ENCODE results near the gene CENPU.

CENPU gene

DNA sequence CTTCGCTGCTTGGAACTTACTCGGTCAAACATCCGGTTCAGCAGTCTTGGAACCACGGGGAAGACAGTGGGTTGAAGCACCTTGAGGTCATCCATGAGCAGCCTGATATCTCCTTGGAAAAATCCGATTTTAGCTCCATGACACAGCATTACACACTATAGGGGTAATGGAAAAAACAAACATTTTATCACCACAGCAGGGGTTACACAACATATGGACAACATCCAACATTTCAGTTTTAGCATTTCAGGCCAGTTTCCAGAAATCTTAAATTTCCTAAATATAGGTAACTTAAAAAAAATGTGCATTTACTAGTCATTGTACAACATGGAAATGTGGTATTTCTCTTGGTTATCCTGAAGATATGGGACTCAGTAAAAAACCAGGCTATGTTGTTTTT lies 34.4 kb upstream of the CENPU start:
- H3K4me1 ChIP-seq (ENCODE audit: control insufficient read depth in 1 of 2, insufficient read depth in 2 of 2, low read length in 2 of 2), result no peaks in the 10 kb centered on the region
- H3K27me3 ChIP-seq (ENCODE audit: control insufficient read depth in 1 of 2, insufficient read depth in 2 of 2, low read length in 2 of 2), result no peaks in the 10 kb centered on the region
- H3K4me3 ChIP-seq (ENCODE audit: low read depth in 1 of 2, low read length in 2 of 2), result no peak overlapping the region
- no peak overlapping the region for H3K9ac ChIP-seq (ENCODE audit: low read depth in 1 of 2, low read length in 2 of 2)
- peaks cover 8 to 50% of the 10 kb centered on the region in 2 donors for H3K36me3 ChIP-seq (ENCODE audit: control insufficient read depth in 1 of 2, insufficient read depth in 2 of 2, low read length in 2 of 2)
- no peak overlapping the region for H3K27ac ChIP-seq (ENCODE audit: low read depth, low read length)
- H3K9me3 ChIP-seq (ENCODE audit: control insufficient read depth in 1 of 2, low read length in 2 of 2), result no peaks in the 10 kb centered on the region

DNA sequence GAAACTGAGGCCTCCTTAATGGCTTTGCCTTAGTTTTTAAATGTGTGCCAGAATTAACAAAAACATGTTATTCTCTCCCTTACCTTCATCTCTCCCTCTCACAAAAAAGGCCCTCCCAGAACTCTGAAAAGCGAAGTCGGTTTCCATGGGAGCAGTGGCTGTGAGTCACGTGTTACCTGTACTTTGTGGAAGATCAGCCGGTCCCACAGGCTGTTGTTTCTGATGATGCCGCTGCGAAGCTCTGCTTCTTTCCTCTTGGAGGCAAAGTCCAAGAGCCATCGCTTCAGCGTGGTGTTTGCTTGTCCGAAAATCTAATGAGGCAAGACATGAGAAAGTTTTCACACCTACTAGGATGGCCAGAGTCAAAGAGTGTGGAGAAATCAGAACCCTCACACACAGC lies 32.5 kb upstream of the CENPU start:
- Histone ChIP-seq H3K4me3 (ENCODE audit: low read depth in 1 of 2, low read length in 2 of 2) (no peak overlapping the region), H3K9me3 (ENCODE audit: control insufficient read depth in 1 of 2, low read length in 2 of 2) (no peaks in the 10 kb centered on the region), H3K4me1 (ENCODE audit: control insufficient read depth in 1 of 2, insufficient read depth in 2 of 2, low read length in 2 of 2) (peaks cover 0 to 7% of the 10 kb centered on the region in 2 donors), H3K9ac (ENCODE audit: low read depth in 1 of 2, low read length in 2 of 2) (no peak overlapping the region), H3K27me3 (ENCODE audit: control insufficient read depth in 1 of 2, insufficient read depth in 2 of 2, low read length in 2 of 2) (no peaks in the 10 kb centered on the region), H3K36me3 (ENCODE audit: control insufficient read depth in 1 of 2, insufficient read depth in 2 of 2, low read length in 2 of 2) (peaks cover 8 to 51% of the 10 kb centered on the region in 2 donors), H3K27ac (ENCODE audit: low read depth, low read length) (no peak overlapping the region)

DNA sequence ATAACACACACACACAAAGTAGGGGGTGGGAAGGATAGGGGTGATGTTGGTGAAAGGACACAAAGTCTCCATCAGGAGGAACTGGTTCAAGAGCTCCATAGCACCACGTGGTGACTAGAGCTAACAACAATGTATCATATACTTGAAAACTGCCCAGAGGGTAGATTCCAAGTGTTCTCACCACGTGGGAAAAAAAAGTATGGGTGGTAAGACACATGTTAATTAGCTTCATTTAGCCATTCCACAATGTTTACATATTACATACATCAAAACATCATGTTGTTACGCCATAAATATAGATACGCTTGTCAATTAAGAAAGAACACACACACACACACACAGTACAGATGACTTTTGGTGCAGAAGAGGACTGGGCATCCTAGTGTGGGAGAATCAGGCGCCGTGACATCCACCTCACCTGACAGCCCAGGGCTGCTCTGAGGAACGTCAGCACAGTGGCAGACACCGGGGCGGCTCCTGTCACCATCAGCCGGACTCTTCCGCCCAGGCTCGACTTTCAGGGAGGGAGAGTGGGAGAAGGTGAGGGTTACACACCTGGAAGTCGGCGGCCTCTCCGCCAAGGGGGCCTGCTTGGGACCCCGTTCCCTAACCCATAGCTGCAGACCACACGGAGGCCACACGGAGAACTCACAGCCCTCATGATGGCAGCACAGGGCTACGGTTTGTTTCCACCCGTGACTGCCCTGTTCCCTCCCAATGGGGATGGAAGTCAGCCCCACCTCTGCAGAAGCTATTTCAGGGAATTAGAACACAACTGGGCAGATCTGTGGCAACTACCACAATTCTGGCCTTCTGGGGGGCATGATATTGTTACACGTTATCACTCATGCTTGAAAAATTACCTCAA lies 31.8 kb upstream of the CENPU start:
- Histone ChIP-seq H3K4me3 (ENCODE audit: low read depth in 1 of 2, low read length in 2 of 2) (no peak overlapping the region), H3K9me3 (ENCODE audit: control insufficient read depth in 1 of 2, low read length in 2 of 2) (no peaks in the 10 kb centered on the region), H3K9ac (ENCODE audit: low read depth in 1 of 2, low read length in 2 of 2) (no peak overlapping the region), H3K27ac (ENCODE audit: low read depth, low read length) (no peak overlapping the region), H3K27me3 (ENCODE audit: control insufficient read depth in 1 of 2, insufficient read depth in 2 of 2, low read length in 2 of 2) (no peaks in the 10 kb centered on the region), H3K4me1 (ENCODE audit: control insufficient read depth in 1 of 2, insufficient read depth in 2 of 2, low read length in 2 of 2) (peaks cover 0 to 7% of the 10 kb centered on the region in 2 donors), H3K36me3 (ENCODE audit: control insufficient read depth in 1 of 2, insufficient read depth in 2 of 2, low read length in 2 of 2) (peaks cover 8 to 54% of the 10 kb centered on the region in 2 donors)

DNA sequence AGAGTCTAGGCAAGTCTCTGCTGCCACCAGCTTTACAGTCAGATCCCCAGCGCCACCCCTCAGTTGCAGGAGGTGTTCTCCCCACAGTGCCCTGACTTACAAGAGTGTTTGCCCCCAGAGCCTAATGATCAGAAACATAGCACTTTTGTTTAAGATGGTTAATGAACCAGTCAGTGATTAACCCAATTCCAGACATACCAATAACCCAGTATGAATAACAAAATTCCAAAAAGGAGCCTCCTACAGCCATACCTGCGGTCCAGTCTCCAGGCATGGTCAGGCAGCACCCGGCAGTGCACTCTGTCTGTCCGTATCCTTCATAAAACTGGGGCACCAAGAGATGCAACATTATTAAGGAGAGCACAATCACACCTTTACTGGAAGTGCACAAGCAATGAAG lies 30.7 kb upstream of the CENPU start:
- Histone ChIP-seq H3K4me3 (ENCODE audit: low read depth in 1 of 2, low read length in 2 of 2) (no peak overlapping the region), H3K4me1 (ENCODE audit: control insufficient read depth in 1 of 2, insufficient read depth in 2 of 2, low read length in 2 of 2) (peaks cover 0 to 7% of the 10 kb centered on the region in 2 donors), H3K27ac (ENCODE audit: low read depth, low read length) (no peak overlapping the region), H3K36me3 (ENCODE audit: control insufficient read depth in 1 of 2, insufficient read depth in 2 of 2, low read length in 2 of 2) (peaks cover 8 to 54% of the 10 kb centered on the region in 2 donors), H3K27me3 (ENCODE audit: control insufficient read depth in 1 of 2, insufficient read depth in 2 of 2, low read length in 2 of 2) (no peaks in the 10 kb centered on the region), H3K9ac (ENCODE audit: low read depth in 1 of 2, low read length in 2 of 2) (no peak overlapping the region), H3K9me3 (ENCODE audit: control insufficient read depth in 1 of 2, low read length in 2 of 2) (no peaks in the 10 kb centered on the region)

DNA sequence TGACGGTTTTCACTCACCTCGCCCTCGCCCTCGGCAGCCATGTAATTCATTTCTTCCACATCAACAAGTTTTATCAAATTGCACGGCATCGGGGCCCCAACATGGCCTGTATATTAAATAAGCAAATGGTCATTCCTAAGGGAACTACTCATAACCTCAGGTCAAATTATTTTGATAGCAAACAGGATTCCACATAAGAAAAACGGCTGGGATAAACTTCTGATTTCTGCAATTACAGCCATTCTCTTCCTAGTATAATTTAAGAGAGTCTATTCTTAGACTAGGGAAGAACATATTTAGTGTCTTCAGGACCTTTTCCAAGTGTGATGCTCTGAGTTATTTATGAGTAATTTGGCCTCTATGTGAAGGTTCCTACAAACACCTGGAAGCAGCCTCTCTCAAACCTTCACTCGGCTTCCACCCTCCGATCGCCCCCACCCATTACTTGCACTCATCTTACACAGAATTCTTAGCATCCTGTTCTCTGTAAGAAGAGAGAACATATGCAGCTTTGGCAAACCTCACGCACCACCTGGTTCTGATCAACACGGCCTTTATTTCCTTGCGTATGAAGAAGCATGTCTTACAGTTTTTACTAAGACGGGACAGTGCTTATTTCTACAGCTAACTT lies 29.4 kb upstream of the CENPU start:
- no peaks in the 10 kb centered on the region for H3K9me3 ChIP-seq (ENCODE audit: control insufficient read depth in 1 of 2, low read length in 2 of 2)
- H3K4me3 ChIP-seq (ENCODE audit: low read depth in 1 of 2, low read length in 2 of 2), result no peak overlapping the region
- no peaks in the 10 kb centered on the region for H3K27me3 ChIP-seq (ENCODE audit: control insufficient read depth in 1 of 2, insufficient read depth in 2 of 2, low read length in 2 of 2)
- H3K27ac ChIP-seq (ENCODE audit: low read depth, low read length), result no peak overlapping the region
- peaks cover 7 to 48% of the 10 kb centered on the region in 2 donors for H3K36me3 ChIP-seq (ENCODE audit: control insufficient read depth in 1 of 2, insufficient read depth in 2 of 2, low read length in 2 of 2)
- peaks cover 0 to 7% of the 10 kb centered on the region in 2 donors for H3K4me1 ChIP-seq (ENCODE audit: control insufficient read depth in 1 of 2, insufficient read depth in 2 of 2, low read length in 2 of 2)
- H3K9ac ChIP-seq (ENCODE audit: low read depth in 1 of 2, low read length in 2 of 2), result no peak overlapping the region

DNA sequence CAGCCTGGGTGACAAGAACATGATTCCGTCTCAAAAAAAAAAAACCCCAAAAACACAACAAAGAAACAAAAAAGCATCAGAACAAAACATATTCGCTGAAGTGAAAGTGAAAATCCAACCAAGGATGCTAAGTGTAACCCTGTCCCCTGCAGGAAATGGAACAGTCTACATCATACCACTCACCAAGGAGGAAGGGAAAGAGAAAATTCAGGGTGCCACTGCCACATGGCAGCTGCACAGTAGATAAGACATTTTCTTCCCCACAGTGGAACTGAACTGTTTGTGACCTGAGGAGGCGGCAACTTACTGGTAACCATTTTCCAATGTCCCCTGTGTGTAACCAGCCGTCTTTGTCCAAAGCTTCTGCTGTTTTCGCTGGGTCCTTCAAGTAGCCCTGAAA lies 28.2 kb upstream of the CENPU start:
- H3K9ac ChIP-seq (ENCODE audit: low read depth in 1 of 2, low read length in 2 of 2), result no peak overlapping the region
- peaks cover 0 to 7% of the 10 kb centered on the region in 2 donors for H3K4me1 ChIP-seq (ENCODE audit: control insufficient read depth in 1 of 2, insufficient read depth in 2 of 2, low read length in 2 of 2)
- H3K36me3 ChIP-seq (ENCODE audit: control insufficient read depth in 1 of 2, insufficient read depth in 2 of 2, low read length in 2 of 2), result peaks cover 0 to 40% of the 10 kb centered on the region in 2 donors

DNA sequence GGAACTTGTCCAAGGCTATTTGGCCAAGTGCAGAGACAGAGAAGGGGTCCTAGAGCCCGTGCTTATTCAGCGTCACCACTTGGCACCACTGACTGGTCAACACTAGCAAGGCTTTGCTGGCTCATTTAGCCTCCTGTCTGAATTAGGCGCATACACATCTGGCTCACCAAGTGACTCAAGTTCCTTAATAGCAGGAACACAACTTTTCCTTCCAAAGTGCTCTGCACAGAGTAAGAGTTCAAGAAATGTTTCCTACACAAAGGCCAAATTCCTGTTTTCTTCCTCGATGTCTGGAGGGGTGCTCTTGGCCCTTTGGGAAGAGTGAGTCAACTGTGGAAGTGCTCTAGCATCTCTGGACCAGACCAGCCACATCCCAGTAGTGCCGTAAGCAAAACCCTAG lies 26.8 kb upstream of the CENPU start:
- H3K36me3 ChIP-seq (ENCODE audit: control insufficient read depth in 1 of 2, insufficient read depth in 2 of 2, low read length in 2 of 2), result peaks cover 0 to 39% of the 10 kb centered on the region in 2 donors
- no peak overlapping the region for H3K27ac ChIP-seq (ENCODE audit: low read depth, low read length)
- H3K4me1 ChIP-seq (ENCODE audit: control insufficient read depth in 1 of 2, insufficient read depth in 2 of 2, low read length in 2 of 2), result peaks cover 0 to 7% of the 10 kb centered on the region in 2 donors
- no peaks in the 10 kb centered on the region for H3K9me3 ChIP-seq (ENCODE audit: control insufficient read depth in 1 of 2, low read length in 2 of 2)
- no peak overlapping the region for H3K9ac ChIP-seq (ENCODE audit: low read depth in 1 of 2, low read length in 2 of 2)
- H3K27me3 ChIP-seq (ENCODE audit: control insufficient read depth in 1 of 2, insufficient read depth in 2 of 2, low read length in 2 of 2), result no peaks in the 10 kb centered on the region
- H3K4me3 ChIP-seq (ENCODE audit: low read depth in 1 of 2, low read length in 2 of 2), result no peak overlapping the region

More for the DNA sequence above, 28.2 kb upstream of the CENPU start:
- H3K9me3 ChIP-seq (ENCODE audit: control insufficient read depth in 1 of 2, low read length in 2 of 2), result no peaks in the 10 kb centered on the region
- H3K4me3 ChIP-seq (ENCODE audit: low read depth in 1 of 2, low read length in 2 of 2), result no peak overlapping the region
- H3K27me3 ChIP-seq (ENCODE audit: control insufficient read depth in 1 of 2, insufficient read depth in 2 of 2, low read length in 2 of 2), result no peaks in the 10 kb centered on the region
- H3K27ac ChIP-seq (ENCODE audit: low read depth, low read length), result no peak overlapping the region

DNA sequence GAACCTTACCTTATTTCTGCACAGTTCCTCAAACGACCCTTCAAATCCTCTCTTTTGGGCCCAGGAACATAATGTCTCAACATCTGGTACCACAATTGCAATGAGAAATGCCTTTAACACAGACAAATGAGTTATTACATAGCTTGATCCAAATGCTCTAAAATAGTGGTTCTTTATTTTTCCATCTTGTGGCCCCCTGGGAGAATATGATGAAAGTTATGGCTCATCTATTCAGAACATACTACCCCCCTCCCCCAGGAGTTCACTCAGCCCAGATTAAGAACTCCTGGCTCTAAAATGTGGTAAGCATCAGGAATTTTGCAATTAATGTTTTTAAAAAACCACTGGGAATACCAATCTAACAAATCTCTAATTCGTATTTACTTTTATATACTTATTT lies 23.9 kb upstream of the CENPU start:
- H3K27ac ChIP-seq (ENCODE audit: low read depth, low read length), result no peak overlapping the region
- no peak overlapping the region for H3K9ac ChIP-seq (ENCODE audit: low read depth in 1 of 2, low read length in 2 of 2)
- peaks cover 0 to 7% of the 10 kb centered on the region in 2 donors for H3K4me1 ChIP-seq (ENCODE audit: control insufficient read depth in 1 of 2, insufficient read depth in 2 of 2, low read length in 2 of 2)
- H3K27me3 ChIP-seq (ENCODE audit: control insufficient read depth in 1 of 2, insufficient read depth in 2 of 2, low read length in 2 of 2), result no peaks in the 10 kb centered on the region
- no peak overlapping the region for H3K4me3 ChIP-seq (ENCODE audit: low read depth in 1 of 2, low read length in 2 of 2)
- H3K36me3 ChIP-seq (ENCODE audit: control insufficient read depth in 1 of 2, insufficient read depth in 2 of 2, low read length in 2 of 2), result peaks cover 0 to 29% of the 10 kb centered on the region in 2 donors
- no peaks in the 10 kb centered on the region for H3K9me3 ChIP-seq (ENCODE audit: control insufficient read depth in 1 of 2, low read length in 2 of 2)

DNA sequence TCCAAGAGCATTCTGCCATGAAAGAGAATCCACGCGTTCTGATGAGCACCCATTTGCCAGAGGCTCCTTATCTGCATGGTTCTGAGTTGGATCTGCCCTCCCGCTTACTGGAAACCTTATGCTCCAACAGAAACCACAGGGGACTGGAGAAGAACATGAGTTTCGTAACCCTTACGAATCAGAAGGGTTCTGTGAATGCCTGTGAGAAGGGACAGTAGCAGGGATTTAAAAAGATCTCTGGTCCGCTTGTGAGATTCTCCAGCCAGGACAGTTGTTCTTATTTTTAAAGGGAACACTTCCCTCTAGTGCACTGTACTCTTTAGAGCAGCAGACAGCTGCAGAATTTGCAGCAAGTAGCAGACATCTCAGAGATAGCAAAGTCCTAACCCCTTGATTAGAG lies 22.5 kb upstream of the CENPU start:
- Histone ChIP-seq H3K9me3 (ENCODE audit: control insufficient read depth in 1 of 2, low read length in 2 of 2) (no peaks in the 10 kb centered on the region), H3K9ac (ENCODE audit: low read depth in 1 of 2, low read length in 2 of 2) (no peak overlapping the region), H3K36me3 (ENCODE audit: control insufficient read depth in 1 of 2, insufficient read depth in 2 of 2, low read length in 2 of 2) (peaks cover 0 to 19% of the 10 kb centered on the region in 2 donors), H3K4me1 (ENCODE audit: control insufficient read depth in 1 of 2, insufficient read depth in 2 of 2, low read length in 2 of 2) (no peaks in the 10 kb centered on the region), H3K27ac (ENCODE audit: low read depth, low read length) (no peak overlapping the region), H3K4me3 (ENCODE audit: low read depth in 1 of 2, low read length in 2 of 2) (no peak overlapping the region), H3K27me3 (ENCODE audit: control insufficient read depth in 1 of 2, insufficient read depth in 2 of 2, low read length in 2 of 2) (no peaks in the 10 kb centered on the region)

DNA sequence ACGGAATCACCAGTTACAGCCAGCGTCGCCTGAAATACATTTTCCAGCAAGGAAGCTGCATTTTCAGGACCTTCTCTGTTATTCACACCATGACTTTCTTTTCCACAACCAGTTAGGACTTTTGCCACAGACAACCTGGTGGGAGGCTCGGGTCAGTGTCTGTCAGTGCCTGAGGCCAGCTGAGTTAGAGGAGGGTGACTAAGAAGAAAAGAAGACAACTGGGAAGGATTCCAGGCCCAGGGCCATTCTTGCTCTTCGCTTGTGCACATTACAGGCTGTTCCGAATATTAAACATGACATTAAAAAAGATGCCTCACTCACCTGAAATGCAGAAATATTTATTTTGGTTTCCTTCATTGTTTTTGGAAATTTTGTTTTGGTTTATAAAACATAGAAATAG lies 21.4 kb upstream of the CENPU start:
- no peaks in the 10 kb centered on the region for H3K27me3 ChIP-seq (ENCODE audit: control insufficient read depth in 1 of 2, insufficient read depth in 2 of 2, low read length in 2 of 2)
- H3K9ac ChIP-seq (ENCODE audit: low read depth in 1 of 2, low read length in 2 of 2), result no peak overlapping the region
- H3K4me1 ChIP-seq (ENCODE audit: control insufficient read depth in 1 of 2, insufficient read depth in 2 of 2, low read length in 2 of 2), result no peaks in the 10 kb centered on the region
- H3K36me3 ChIP-seq (ENCODE audit: control insufficient read depth in 1 of 2, insufficient read depth in 2 of 2, low read length in 2 of 2), result peaks cover 0 to 14% of the 10 kb centered on the region in 2 donors
- H3K9me3 ChIP-seq (ENCODE audit: control insufficient read depth in 1 of 2, low read length in 2 of 2), result no peaks in the 10 kb centered on the region
- H3K27ac ChIP-seq (ENCODE audit: low read depth, low read length), result no peak overlapping the region
- no peak overlapping the region for H3K4me3 ChIP-seq (ENCODE audit: low read depth in 1 of 2, low read length in 2 of 2)
